Measurements from ENCODE around the gene CEP250. TPM values are rescaled to one million over a fixed set of nuclear protein-coding genes. Genes with fewer than 3 reads are reported as not detected.

The CEP250 gene
- polyA plus RNA-seq, 1 donor (not counting 4 experiments of a cell fraction or from before 2014, with no cell fraction given), result 8.1 TPM

DNA sequence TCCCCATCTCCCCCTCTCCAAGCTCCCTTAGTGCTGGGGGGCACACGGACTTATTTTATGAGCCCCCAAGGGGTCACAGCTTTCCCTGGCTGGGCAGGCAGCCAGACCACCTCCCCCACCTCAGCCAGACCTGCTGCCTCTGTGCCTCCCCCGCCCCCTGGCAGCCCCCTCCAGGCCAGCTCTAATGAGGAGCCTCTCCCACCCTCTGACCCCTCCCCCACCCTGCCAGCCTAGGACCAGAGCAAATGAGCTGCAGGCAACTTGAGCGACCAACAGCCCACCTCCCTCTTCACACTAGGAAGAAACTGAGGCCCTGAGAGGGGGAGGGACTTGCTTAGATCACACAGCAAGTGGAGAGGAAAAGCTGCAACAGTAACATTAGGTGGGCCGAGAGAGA is 19.2 kb upstream of the CEP250 start:
- Histone ChIP-seq H3K4me2 (ENCODE audit: control insufficient read depth, extremely low read depth, insufficient read depth, low read depth, low read length) (no peak overlapping the region), H3K9me3 (ENCODE audit: control insufficient read depth, low read depth, low read length) (no peaks in the 10 kb centered on the region), H3K4me1 (ENCODE audit: control insufficient read depth, extremely low read depth, insufficient read depth, low read length) (peaks cover 15% of the 10 kb centered on the region), H3K9ac (ENCODE audit: control insufficient read depth, extremely low read depth, insufficient read depth, low read length) (no peak overlapping the region), H3K27ac (ENCODE audit: control insufficient read depth, insufficient read depth, low read length) (no peak overlapping the region), H4K20me1 (ENCODE audit: control insufficient read depth, extremely low read depth, insufficient read depth, low read length) (no peaks in the 10 kb centered on the region), H2AFZ (ENCODE audit: control insufficient read depth, low read length) (no peak overlapping the region), H3K27me3 (ENCODE audit: control insufficient read depth, extremely low read depth, insufficient read depth, low read length) (no peaks in the 10 kb centered on the region), H3K36me3 (ENCODE audit: control insufficient read depth in 2 of 2, extremely low read depth in 1 of 2, insufficient read depth in 2 of 2, low read length in 2 of 2) (no peaks in the 10 kb centered on the region), H3K4me3 (ENCODE audit: control insufficient read depth in 2 of 3, extremely low read depth in 1 of 3, insufficient read depth in 2 of 3, low read depth in 1 of 3, low read length in 3 of 3) (no peak overlapping the region), H3K9me1 (ENCODE audit: control insufficient read depth, extremely low read depth, insufficient read depth, low read length) (no peaks in the 10 kb centered on the region), H3K79me2 (ENCODE audit: control insufficient read depth, insufficient read depth, low read length) (no peaks in the 10 kb centered on the region)
- TF ChIP-seq EZH2 (IDR thresholded peaks at IDR 0.05; ENCODE audit: low read length), result no peak
- TF ChIP-seq, protein P1, sequence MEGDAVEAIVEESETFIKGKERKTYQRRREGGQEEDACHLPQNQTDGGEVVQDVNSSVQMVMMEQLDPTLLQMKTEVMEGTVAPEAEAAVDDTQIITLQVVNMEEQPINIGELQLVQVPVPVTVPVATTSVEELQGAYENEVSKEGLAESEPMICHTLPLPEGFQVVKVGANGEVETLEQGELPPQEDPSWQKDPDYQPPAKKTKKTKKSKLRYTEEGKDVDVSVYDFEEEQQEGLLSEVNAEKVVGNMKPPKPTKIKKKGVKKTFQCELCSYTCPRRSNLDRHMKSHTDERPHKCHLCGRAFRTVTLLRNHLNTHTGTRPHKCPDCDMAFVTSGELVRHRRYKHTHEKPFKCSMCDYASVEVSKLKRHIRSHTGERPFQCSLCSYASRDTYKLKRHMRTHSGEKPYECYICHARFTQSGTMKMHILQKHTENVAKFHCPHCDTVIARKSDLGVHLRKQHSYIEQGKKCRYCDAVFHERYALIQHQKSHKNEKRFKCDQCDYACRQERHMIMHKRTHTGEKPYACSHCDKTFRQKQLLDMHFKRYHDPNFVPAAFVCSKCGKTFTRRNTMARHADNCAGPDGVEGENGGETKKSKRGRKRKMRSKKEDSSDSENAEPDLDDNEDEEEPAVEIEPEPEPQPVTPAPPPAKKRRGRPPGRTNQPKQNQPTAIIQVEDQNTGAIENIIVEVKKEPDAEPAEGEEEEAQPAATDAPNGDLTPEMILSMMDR (optimal IDR thresholded peaks at IDR 0.05 in 1 of 3, IDR thresholded peaks at IDR 0.05 in 1 of 3, conservative IDR thresholded peaks at IDR 0.05 in 1 of 3; ENCODE audit: extremely low read depth in 1 of 3, insufficient read depth in 2 of 3, low read length in 3 of 3), result no peak
- FAIRE-seq, result no peak
- dilution Hi-C loops (cut with MboI; ENCODE audit: extremely low pct_ligation_motif_present, low sequenced_read_pairs), result no loop called here
- no peak for DNase-seq (ENCODE audit: low read depth, low spot score)

DNA sequence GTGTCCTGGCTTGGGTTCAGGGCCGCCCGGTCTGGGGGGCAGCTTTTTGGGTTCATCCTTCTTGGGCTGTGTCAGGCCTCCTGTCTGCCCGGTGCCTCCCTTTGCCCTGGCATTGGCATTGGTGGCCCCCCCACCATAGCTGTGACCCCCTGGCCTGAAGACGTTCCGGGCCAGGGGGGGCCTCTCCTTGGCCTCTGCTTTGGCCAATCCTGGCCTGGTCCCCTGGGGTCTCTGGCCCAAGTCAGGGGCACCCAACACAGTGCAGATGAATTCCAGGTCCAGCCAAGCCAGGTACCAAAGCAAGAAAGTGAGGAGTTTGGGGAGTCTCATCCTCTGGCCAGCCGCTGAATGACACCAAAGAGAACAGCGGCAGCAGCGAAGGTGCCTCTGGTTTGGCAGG is 17.8 kb upstream of the CEP250 start:
- no peak for DNase-seq (ENCODE audit: low read depth, low spot score)
- TF ChIP-seq, protein P1 (optimal IDR thresholded peaks at IDR 0.05 in 1 of 3, IDR thresholded peaks at IDR 0.05 in 1 of 3, conservative IDR thresholded peaks at IDR 0.05 in 1 of 3; ENCODE audit: extremely low read depth in 1 of 3, insufficient read depth in 2 of 3, low read length in 3 of 3), result no peak
- no peak for TF ChIP-seq EZH2 (IDR thresholded peaks at IDR 0.05; ENCODE audit: low read length)
- Histone ChIP-seq H3K9me3 (ENCODE audit: control insufficient read depth, low read depth, low read length) (no peaks in the 10 kb centered on the region), H2AFZ (ENCODE audit: control insufficient read depth, low read length) (peak overlapping the region; percentile 75), H3K9me1 (ENCODE audit: control insufficient read depth, extremely low read depth, insufficient read depth, low read length) (no peaks in the 10 kb centered on the region), H3K9ac (ENCODE audit: control insufficient read depth, extremely low read depth, insufficient read depth, low read length) (no peak overlapping the region), H4K20me1 (ENCODE audit: control insufficient read depth, extremely low read depth, insufficient read depth, low read length) (no peaks in the 10 kb centered on the region), H3K36me3 (ENCODE audit: control insufficient read depth in 2 of 2, extremely low read depth in 1 of 2, insufficient read depth in 2 of 2, low read length in 2 of 2) (no peaks in the 10 kb centered on the region), H3K4me2 (ENCODE audit: control insufficient read depth, extremely low read depth, insufficient read depth, low read depth, low read length) (no peak overlapping the region), H3K27ac (ENCODE audit: control insufficient read depth, insufficient read depth, low read length) (no peak overlapping the region), H3K27me3 (ENCODE audit: control insufficient read depth, extremely low read depth, insufficient read depth, low read length) (no peaks in the 10 kb centered on the region), H3K79me2 (ENCODE audit: control insufficient read depth, insufficient read depth, low read length) (no peaks in the 10 kb centered on the region), H3K4me1 (ENCODE audit: control insufficient read depth, extremely low read depth, insufficient read depth, low read length) (peaks cover 15% of the 10 kb centered on the region), H3K4me3 (ENCODE audit: control insufficient read depth in 2 of 3, extremely low read depth in 1 of 3, insufficient read depth in 2 of 3, low read depth in 1 of 3, low read length in 3 of 3) (no peak overlapping the region)
- FAIRE-seq, result no peak
- dilution Hi-C loops (cut with MboI; ENCODE audit: extremely low pct_ligation_motif_present, low sequenced_read_pairs), result no loop called here
